HepG2 (cell line): ENCODE measurements around the gene COX7B. TPM values are rescaled to one million over a fixed set of nuclear protein-coding genes. Genes with fewer than 3 reads are reported as not detected.

ENCODE experiments used
- ATAD3A ChIP-seq: sonication (generic); formaldehyde crosslinking; IDR thresholded peaks from 2 replicates; pipeline ENCODE4 v1.4.0; 2020; ENCODE audit warnings: missing genetic modification reagents
- BORCS8-MEF2B ChIP-seq: sonication (generic); formaldehyde crosslinking; IDR thresholded peaks from 2 replicates; pipeline ENCODE4 v1.8.0; 2022; ENCODE audit warnings: mild to moderate bottlenecking, missing genetic modification reagents
- ETV5 ChIP-seq: IDR thresholded peaks from 2 replicates; pipeline ENCODE4 v1.6.1; 2018; ENCODE audit warnings: missing biosample characterization, missing genetic modification reagents, inconsistent platforms, borderline replicate concordance
- HNRNPH1 ChIP-seq: fragments of 200-400 bp; formaldehyde crosslinking; optimal IDR thresholded peaks from 2 replicates; pipeline ENCODE3; 2017; ENCODE audit warnings: mild to moderate bottlenecking, low read depth, low read length
- KDM1A ChIP-seq: IDR thresholded peaks from 2 replicates; pipeline ENCODE4 v1.6.1; 2016; ENCODE audit warnings: missing compliant biosample characterization
- MAX ChIP-seq: IDR thresholded peaks from 2 replicates; pipeline ENCODE4 v1.6.1; 2012; ENCODE audit warnings: inconsistent platforms
- MYNN ChIP-seq: sonication (generic); formaldehyde crosslinking; IDR thresholded peaks from 2 replicates; pipeline ENCODE4 v1.4.0; 2020; ENCODE audit warnings: mild to moderate bottlenecking, low read depth, missing genetic modification reagents
- NFKB2 ChIP-seq: sonication (generic); formaldehyde crosslinking; IDR thresholded peaks from 2 replicates; pipeline ENCODE4 v1.4.0; 2020; ENCODE audit warnings: missing genetic modification reagents, borderline replicate concordance
- RARG ChIP-seq: sonication (generic); formaldehyde crosslinking; IDR thresholded peaks from 2 replicates; pipeline ENCODE4 v1.4.0; 2020; ENCODE audit warnings: low read depth, mild to moderate bottlenecking, missing genetic modification reagents
- SIX1 ChIP-seq: sonication (generic); formaldehyde crosslinking; IDR thresholded peaks from 2 replicates; pipeline ENCODE4 v1.4.0; 2020; ENCODE audit warnings: missing genetic modification reagents, borderline replicate concordance
- SMARCC2 ChIP-seq: fragments of 450-650 bp; IDR thresholded peaks from 2 replicates; pipeline ENCODE4 v1.6.1; 2017; ENCODE audit warnings: antibody characterized with exemption, mild to moderate bottlenecking
- SOX13 ChIP-seq, 3 experiments: fragments of 450-650 bp in 1 of 3; sonication (generic) in 1 of 3; formaldehyde crosslinking in 1 of 3; IDR thresholded peaks in 2 of 3; conservative IDR thresholded peaks in 1 of 3; 2 replicates each; pipeline versions ENCODE4 v1.5.0 to v1.6.1; 2016 to 2020; ENCODE audit warnings: antibody characterized with exemption in 1 of 3, mild to moderate bottlenecking in 1 of 3, missing compliant biosample characterization in 1 of 3, missing genetic modification reagents in 1 of 3, moderate library complexity in 1 of 3
- SP2 ChIP-seq: sonication (generic); formaldehyde crosslinking; IDR thresholded peaks from 2 replicates; pipeline ENCODE4 v1.5.1; 2020; ENCODE audit warnings: mild to moderate bottlenecking, missing genetic modification reagents
- SP5 ChIP-seq: IDR thresholded peaks from 2 replicates; pipeline ENCODE4 v1.6.1; 2016; ENCODE audit warnings: low read depth, borderline replicate concordance
- SRSF1 ChIP-seq: fragments of 200-400 bp; formaldehyde crosslinking; optimal IDR thresholded peaks from 2 replicates; pipeline ENCODE3; 2017; ENCODE audit warnings: mild to moderate bottlenecking, low read depth, low read length, moderate library complexity
- TAF1 ChIP-seq: sonication (generic); formaldehyde crosslinking; IDR thresholded peaks from 2 replicates; pipeline ENCODE4 v1.4.0; 2020; ENCODE audit warnings: missing genetic modification reagents
- YY1 ChIP-seq: IDR thresholded peaks from 2 replicates; pipeline ENCODE4 v1.6.1; 2011; ENCODE audit warnings: low read length, low read depth, moderate library complexity, mild to moderate bottlenecking; ENCODE audit not compliant: insufficient read depth, insufficient replicate concordance
- ZBTB20 ChIP-seq: sonication (generic); formaldehyde crosslinking; IDR thresholded peaks from 2 replicates; pipeline ENCODE4 v1.8.1; 2023; ENCODE audit warnings: missing genetic modification reagents, low read depth, mild to moderate bottlenecking, borderline replicate concordance
- ZBTB40 ChIP-seq, 2 experiments: fragments of 450-650 bp in 1 of 2; sonication (generic) in 1 of 2; formaldehyde crosslinking in 1 of 2; IDR thresholded peaks; 2 replicates each; pipeline versions ENCODE4 v1.6.1 to v1.8.0; 2016 to 2022; ENCODE audit warnings: antibody characterized with exemption in 1 of 2, mild to moderate bottlenecking in 1 of 2, missing genetic modification reagents in 1 of 2
- ZBTB8A ChIP-seq: sonication (generic); formaldehyde crosslinking; IDR thresholded peaks from 2 replicates; pipeline ENCODE4 v1.4.0; 2020; ENCODE audit warnings: mild to moderate bottlenecking, low read depth, missing genetic modification reagents, borderline replicate concordance
- ZNF317 ChIP-seq: sonication (generic); formaldehyde crosslinking; IDR thresholded peaks from 2 replicates; pipeline ENCODE4 v1.5.0; 2020; ENCODE audit warnings: mild to moderate bottlenecking, missing genetic modification reagents
- polyA plus RNA-seq, 8 experiments: library from polyadenylated mRNA; depleted of rRNA in 3 of 8; stranded (reverse) in 7 of 8; unstranded in 1 of 8; fragments of >200 nt; fragmentation: Illumina TruSeq in 4 of 8; extraction: Trizol in 4 of 8; gene quantifications; 2 replicates each; pipeline versions ENCODE4 v1.2.1 to v1.2.3, GENCODE V29; 2011 to 2016; ENCODE audit warnings: low read depth in 4 of 8, missing spikeins in 1 of 8, mixed read lengths in 1 of 8; ENCODE audit not compliant: insufficient read depth in 1 of 8
- total RNA-seq, 5 experiments: library from RNA; depleted of rRNA; stranded (reverse); fragments of >200 nt; fragmentation: Illumina TruSeq; extraction: Trizol; gene quantifications; 2 replicates each; pipeline ENCODE4 v1.2.3, GENCODE V29; 2016; ENCODE audit warnings: low read depth in 1 of 5

Gene COX7B
- total and polyA plus RNA-seq, 2 of the 13 experiments (the other 11 are each of a cell fraction or from before 2014, with no cell fraction given) = 375 to 635 TPM

- TF ChIP-seq ATAD3A (no peak), ZBTB40 (IDR thresholded peaks at IDR 0.05) (no peak), ZBTB40 (CRISPR knock-in tag; IDR thresholded peaks at IDR 0.05) (no peak), MYNN (no peak), HNRNPH1 (no peak), SOX13 (IDR thresholded peaks at IDR 0.05) (no peak), SOX13 (CRISPR knock-in tag; conservative IDR thresholded peaks at IDR 0.05 in 1 of 2, IDR thresholded peaks at IDR 0.05 in 1 of 2) (peak in 1 of 2 experiments; percentile 39; a peak in 1 of 4 replicates), SMARCC2 (no peak), KDM1A (CRISPR knock-in tag) (no peak), BORCS8-MEF2B (no peak), RARG (CRISPR knock-in tag) (no peak), ZBTB20 (CRISPR knock-in tag) (no peak), MAX (peak; percentile 85), TAF1 (CRISPR knock-in tag) (no peak; the same call in 1 of the 2 replicates), NFKB2 (no peak), SRSF1 (no peak), ZNF317 (CRISPR knock-in tag) (no peak), YY1 (no peak), ZBTB8A (CRISPR knock-in tag) (no peak), SP5 (CRISPR knock-in tag) (peak; percentile 8; the same call in 1 of the 2 replicates), ETV5 (CRISPR knock-in tag) (peak; percentile 89), SIX1 (CRISPR knock-in tag) (no peak), SP2 (CRISPR knock-in tag) (no peak)
Measured at GRCh38 chrX:77910108-77910840, 11.0 kb downstream of the COX7B start, which contains the start of gene ATP7A (continued).
